Measurements from ENCODE around the gene PHF12.
"Not testable (repeated sequence)": the region's sequence is repeated elsewhere in the genome, so short reads cannot be mapped to it uniquely, and the experiment has no call there.

Gene PHF12

DNA sequence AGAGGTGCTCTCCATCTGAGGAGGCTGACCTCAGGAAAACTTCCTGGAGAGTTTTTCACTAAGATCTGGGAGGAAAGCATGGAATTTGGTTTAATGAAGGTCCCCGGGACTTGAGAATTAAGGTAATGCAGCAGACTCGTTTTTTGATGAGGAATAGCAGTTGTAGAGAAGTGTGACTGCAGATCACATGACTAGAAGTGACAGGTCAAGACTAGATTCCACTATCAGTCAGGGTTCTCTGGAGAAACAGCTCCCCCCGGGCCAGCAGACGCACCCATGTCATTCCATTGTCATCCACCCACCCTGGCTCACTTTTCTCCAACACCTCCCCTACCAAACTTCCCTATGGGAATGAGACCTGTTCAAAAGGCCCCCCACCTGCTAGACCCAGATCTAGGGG is 46.5 kb downstream of the PHF12 start:
- no peak for DNase-seq (ENCODE audit: low read depth)
- TF ChIP-seq, protein P1, sequence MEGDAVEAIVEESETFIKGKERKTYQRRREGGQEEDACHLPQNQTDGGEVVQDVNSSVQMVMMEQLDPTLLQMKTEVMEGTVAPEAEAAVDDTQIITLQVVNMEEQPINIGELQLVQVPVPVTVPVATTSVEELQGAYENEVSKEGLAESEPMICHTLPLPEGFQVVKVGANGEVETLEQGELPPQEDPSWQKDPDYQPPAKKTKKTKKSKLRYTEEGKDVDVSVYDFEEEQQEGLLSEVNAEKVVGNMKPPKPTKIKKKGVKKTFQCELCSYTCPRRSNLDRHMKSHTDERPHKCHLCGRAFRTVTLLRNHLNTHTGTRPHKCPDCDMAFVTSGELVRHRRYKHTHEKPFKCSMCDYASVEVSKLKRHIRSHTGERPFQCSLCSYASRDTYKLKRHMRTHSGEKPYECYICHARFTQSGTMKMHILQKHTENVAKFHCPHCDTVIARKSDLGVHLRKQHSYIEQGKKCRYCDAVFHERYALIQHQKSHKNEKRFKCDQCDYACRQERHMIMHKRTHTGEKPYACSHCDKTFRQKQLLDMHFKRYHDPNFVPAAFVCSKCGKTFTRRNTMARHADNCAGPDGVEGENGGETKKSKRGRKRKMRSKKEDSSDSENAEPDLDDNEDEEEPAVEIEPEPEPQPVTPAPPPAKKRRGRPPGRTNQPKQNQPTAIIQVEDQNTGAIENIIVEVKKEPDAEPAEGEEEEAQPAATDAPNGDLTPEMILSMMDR (IDR thresholded peaks at IDR 0.05; ENCODE audit: insufficient read depth, low read depth, low read length, missing control alignments): no peak
- H3K4me3 ChIP-seq (ENCODE audit: low read depth, low read length): no peak overlapping the region

DNA sequence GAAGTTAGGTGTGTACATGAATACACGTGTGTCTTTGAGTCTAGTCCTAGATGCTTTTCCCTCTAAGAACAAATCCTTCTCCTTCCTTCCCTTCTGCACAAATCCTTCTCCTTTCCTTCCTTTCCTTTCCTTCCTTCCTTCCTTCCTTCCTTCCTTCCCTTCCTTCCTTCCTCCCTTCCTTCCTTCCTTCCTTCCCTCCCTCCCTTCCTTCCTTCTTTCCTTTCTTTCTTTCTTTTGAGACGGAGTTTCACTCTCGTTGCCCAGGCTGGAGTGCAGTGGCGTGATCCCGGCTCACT is 47.8 kb downstream of the PHF12 start:
- H3K4me3 ChIP-seq (ENCODE audit: low read depth, low read length); DNase-seq (ENCODE audit: low read depth): not testable (repeated sequence)

DNA sequence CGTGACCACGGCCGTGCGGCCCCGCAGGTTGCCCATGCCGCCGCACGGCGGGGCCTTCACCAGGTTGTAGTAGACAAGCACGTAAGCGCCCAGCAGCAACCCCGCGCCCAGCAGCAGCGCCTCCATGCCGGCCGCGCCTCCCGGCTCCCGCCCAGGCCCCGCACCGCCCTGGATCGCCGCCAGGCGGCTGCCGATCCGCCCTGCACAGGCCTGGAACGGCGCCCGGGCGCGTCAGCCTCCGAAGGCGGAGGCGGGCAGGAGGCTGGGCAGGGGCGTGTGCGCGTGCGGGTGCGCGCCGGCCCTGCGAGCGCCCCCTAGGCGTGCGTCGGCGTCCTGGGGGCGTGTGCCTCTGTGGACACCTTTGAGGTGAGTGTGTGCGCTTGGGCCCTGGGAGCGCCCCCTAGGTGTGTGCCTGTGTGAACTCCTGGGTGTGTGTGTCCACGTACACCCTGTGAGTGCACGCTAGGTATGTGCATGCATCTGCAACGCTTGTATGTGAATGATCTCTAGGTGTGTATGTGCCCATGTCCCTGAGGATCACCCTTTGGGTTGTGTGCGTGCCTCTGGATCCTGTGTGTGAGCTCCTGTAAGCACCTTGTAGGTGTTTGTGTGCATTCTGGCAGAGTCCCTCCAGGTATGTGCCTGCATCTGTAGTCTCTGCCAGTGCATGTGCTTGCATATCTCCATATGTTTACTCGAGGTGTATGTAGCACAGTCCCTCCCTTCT is 48.3 kb downstream of the PHF12 start, which contains the start of gene DHRS13:
DHRS13 (minus strand) TSS at position 261 of the 727 bp plus-strand sequence; CDS start at position 126, 135 bp downstream.
- DNase-seq (ENCODE audit: low read depth): peak; percentile 98
- H3K4me3 ChIP-seq (ENCODE audit: low read depth, low read length): peak within 1 kb of the TSS; percentile 74
- TF ChIP-seq, protein P1 (IDR thresholded peaks at IDR 0.05; ENCODE audit: insufficient read depth, low read depth, low read length, missing control alignments): peak; percentile 88

DNA sequence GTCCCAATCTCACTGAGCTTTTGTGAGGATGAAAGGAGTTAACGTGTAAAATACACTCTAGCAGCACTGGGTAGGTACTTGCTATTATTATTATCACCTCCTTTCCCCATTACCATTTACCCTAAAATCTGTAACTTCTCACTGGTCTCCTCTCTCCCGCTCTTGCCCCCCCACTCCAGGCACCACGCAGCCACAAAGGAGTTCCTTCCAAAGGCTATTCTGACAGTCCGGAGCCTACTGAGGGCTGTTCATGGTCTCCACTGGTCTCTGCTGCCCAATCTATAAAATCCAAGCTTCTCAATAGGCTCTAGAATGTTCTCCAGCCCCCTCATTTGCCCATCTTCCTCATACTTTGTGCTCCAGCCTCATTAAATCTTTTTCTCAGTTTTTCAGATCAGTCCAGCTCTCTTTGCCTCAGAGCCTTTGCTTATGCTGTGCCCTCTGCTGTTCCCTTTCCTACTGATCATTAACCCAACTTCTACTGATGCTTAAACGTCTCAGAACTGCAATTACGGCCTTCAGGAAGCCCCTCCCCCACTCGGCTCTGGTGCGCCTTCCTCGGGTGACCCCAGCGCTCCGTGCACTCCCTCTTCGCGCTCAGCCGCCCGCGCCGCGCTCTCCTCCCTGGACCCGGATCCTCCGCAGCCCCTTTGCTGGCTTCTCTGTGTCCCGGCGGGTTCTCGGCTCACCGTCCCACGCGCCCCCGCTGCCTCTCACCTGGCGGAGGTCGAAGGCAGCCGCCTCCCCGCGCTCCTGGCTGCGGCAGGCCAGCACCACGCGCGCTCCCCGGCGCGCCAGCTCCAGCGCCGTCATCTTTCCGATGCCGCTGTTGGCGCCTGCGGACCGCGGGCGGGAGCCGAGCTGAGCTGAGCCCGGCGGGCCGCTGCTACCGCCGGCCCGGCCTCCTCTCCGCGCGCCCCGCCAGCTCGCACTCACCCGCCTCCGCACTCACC is 49.2 kb downstream of the PHF12 start:
- peak overlapping the region; percentile 74 for H3K4me3 ChIP-seq (ENCODE audit: low read depth, low read length)
- TF ChIP-seq, protein P1 (IDR thresholded peaks at IDR 0.05; ENCODE audit: insufficient read depth, low read depth, low read length, missing control alignments): no peak
- DNase-seq (ENCODE audit: low read depth): peak; percentile 61

DNA sequence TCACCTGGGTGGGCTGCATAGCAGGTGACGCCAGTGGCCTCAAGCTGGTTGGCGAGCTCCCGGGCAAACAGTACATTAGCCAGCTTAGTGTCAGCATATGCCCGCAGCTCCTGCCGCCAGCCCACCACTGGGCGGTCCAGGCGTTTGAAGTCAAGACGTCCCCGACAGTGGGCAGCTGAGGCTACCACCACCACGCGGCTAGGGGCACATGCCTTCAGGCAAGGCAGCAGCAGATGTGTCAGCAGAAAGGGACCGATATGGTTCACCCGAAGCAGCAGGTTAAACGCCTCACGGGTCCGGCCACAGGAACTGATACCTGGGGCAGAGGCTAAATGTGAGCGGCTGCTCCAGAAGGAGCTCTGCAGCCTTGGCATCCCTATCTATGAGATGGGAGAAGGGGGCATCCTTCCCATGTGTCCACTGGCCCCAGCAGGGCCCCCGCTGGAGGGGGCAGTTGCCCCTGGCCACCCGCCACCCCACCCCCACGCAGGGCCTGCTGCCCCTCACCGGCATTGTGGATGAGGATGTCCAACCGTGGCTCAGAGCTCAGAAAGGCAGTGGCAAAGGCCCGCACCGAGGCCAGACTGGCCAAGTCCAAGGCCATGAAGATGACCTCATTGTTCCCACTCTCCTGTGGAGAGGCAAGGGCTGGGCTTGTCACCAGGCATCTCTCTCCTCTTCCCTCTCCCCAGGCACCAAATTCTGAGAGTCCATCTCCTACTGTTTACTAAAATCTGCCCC is 50.2 kb downstream of the PHF12 start:
- H3K4me3 ChIP-seq (ENCODE audit: low read depth, low read length): peak overlapping the region; percentile 74
- TF ChIP-seq, protein P1 (IDR thresholded peaks at IDR 0.05; ENCODE audit: insufficient read depth, low read depth, low read length, missing control alignments): no peak
- no peak for DNase-seq (ENCODE audit: low read depth)

DNA sequence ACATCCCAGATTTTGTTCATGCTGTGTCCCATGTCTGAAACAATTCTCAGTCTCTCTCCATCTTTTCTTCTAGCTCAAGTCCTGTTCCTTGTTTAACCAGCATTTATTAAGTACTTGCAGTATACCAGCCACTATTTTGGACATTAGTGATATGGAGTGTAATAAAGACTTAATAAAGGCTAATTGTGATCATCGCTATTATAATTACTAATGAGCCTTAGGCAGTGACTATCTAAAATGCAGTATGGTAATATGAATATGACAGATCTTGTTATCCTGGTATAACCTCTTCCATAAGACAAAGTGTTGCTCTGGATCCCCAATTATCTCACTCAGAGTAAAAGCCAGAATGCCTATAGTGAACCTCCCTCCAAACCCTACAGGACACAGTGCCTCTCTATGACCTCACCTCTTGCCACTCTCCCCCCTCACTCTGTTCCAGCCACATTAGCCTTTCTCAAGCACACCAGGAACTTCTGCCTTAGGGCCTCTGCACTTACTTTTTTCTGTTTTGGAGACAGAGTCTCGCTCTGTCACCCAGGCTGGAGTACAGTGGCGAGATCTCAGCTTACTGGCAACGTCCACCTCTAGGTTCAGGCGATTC is 52.0 kb downstream of the PHF12 start:
- TF ChIP-seq, protein P1 (IDR thresholded peaks at IDR 0.05; ENCODE audit: insufficient read depth, low read depth, low read length, missing control alignments): no peak
- no peak for DNase-seq (ENCODE audit: low read depth)
- H3K4me3 ChIP-seq (ENCODE audit: low read depth, low read length): no peak overlapping the region

All from GM12865 (cell line).